Testis (tissue), 2 donors: ENCODE data around the gene SLC4A3.

Experiments used
- POLR2A ChIP-seq: fragments of 450-650 bp; IDR thresholded peaks from one replicate; pipeline ENCODE4 v1.6.1; 2017; ENCODE audit warnings: antibody characterized with exemption, mild to moderate bottlenecking, moderate library complexity
- TF ChIP-seq, protein P1 (sequence below), 3 experiments: fragments of 450-650 bp in 2 of 3; fragments of 200-600 bp in 1 of 3; sonication (generic) in 1 of 3; IDR thresholded peaks; one replicate each; pipeline ENCODE4 v1.5.1; 2016 to 2019; ENCODE audit warnings: antibody characterized with exemption in 3 of 3, mild to moderate bottlenecking in 2 of 3, moderate library complexity in 1 of 3

DNA sequence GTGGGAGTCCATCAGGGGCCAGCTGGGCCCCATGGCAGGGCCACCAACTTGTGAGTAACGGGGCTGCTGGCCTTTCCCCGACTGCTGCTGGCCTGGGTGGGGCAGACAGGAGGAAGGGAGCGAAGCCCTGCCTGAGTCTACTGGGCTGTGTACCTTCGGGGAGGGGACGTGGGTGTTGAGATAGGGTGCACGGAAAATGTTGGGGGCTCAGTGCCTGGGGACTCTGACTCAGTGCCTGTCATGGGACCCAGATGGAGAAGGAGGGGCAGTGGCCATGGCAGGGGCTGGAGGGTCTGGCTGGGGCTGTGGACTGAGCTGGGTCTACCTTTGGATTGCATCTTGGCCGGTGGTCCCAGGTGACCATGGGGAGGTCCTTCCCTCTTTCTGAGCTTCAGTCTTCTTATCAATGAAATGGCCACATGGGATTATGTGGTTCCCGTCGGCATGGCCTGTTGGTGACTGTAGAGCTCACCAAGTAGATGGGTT is 4.0 kb downstream of the SLC4A3 start:
- TF ChIP-seq, protein P1, sequence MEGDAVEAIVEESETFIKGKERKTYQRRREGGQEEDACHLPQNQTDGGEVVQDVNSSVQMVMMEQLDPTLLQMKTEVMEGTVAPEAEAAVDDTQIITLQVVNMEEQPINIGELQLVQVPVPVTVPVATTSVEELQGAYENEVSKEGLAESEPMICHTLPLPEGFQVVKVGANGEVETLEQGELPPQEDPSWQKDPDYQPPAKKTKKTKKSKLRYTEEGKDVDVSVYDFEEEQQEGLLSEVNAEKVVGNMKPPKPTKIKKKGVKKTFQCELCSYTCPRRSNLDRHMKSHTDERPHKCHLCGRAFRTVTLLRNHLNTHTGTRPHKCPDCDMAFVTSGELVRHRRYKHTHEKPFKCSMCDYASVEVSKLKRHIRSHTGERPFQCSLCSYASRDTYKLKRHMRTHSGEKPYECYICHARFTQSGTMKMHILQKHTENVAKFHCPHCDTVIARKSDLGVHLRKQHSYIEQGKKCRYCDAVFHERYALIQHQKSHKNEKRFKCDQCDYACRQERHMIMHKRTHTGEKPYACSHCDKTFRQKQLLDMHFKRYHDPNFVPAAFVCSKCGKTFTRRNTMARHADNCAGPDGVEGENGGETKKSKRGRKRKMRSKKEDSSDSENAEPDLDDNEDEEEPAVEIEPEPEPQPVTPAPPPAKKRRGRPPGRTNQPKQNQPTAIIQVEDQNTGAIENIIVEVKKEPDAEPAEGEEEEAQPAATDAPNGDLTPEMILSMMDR (IDR thresholded peaks at IDR 0.05) = no peak
- no peak for TF ChIP-seq POLR2A
